ENCODE measurements around the gene RSPH10B.

- TF ChIP-seq, protein P1, sequence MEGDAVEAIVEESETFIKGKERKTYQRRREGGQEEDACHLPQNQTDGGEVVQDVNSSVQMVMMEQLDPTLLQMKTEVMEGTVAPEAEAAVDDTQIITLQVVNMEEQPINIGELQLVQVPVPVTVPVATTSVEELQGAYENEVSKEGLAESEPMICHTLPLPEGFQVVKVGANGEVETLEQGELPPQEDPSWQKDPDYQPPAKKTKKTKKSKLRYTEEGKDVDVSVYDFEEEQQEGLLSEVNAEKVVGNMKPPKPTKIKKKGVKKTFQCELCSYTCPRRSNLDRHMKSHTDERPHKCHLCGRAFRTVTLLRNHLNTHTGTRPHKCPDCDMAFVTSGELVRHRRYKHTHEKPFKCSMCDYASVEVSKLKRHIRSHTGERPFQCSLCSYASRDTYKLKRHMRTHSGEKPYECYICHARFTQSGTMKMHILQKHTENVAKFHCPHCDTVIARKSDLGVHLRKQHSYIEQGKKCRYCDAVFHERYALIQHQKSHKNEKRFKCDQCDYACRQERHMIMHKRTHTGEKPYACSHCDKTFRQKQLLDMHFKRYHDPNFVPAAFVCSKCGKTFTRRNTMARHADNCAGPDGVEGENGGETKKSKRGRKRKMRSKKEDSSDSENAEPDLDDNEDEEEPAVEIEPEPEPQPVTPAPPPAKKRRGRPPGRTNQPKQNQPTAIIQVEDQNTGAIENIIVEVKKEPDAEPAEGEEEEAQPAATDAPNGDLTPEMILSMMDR (IDR thresholded peaks at IDR 0.05), result no peak
- no peak for TF ChIP-seq EP300 (IDR thresholded peaks at IDR 0.05)
Observed at GRCh38 chr7:5892498-5892897, 78.0 kb downstream of the RSPH10B start.

Measured in esophagus muscularis mucosa (tissue), 3 donors.